NCI-H1694 treated with DMSO at 0.1 percent for 48 hours (cell line): ENCODE measurements around the gene CEP63.

Experiments used
- DNase-seq: peaks from one replicate; lab custom pipeline; 2025; lab: John Stamatoyannopoulos, UW

Gene CEP63

DNA sequence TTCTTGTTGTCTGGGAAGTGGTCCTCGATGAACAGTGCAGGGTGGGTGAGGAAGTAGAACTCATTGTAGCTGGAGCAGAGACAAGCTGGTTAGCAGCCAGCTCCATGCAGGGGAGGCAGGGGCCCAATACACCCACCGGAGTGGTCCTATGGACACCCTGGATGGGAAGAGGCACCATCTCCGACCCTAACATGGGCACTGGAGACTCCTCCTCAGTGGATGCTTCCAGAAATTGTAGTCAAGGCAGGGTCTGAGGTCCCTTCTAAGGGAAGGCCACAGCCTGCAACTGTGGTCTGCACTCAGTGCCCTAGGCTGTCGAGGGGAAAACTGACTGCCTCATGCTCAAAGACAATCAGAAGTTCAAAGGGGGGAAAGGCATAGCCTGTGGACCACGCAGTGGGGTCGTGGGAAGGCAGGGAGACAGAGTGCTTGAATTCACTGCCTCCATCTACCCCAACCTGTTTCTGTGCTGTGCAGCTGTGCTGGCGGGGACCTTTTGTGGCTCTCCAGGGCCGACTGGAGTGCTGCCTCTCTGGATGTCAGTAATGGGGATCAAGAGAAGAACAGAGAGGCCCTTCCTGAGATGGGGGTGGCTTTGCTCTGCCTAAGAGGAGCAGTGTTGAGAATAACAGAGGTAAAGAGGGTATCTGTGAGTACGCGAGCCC, 123.0 kb downstream of the CEP63 start:
- DNase-seq = no peak

DNA sequence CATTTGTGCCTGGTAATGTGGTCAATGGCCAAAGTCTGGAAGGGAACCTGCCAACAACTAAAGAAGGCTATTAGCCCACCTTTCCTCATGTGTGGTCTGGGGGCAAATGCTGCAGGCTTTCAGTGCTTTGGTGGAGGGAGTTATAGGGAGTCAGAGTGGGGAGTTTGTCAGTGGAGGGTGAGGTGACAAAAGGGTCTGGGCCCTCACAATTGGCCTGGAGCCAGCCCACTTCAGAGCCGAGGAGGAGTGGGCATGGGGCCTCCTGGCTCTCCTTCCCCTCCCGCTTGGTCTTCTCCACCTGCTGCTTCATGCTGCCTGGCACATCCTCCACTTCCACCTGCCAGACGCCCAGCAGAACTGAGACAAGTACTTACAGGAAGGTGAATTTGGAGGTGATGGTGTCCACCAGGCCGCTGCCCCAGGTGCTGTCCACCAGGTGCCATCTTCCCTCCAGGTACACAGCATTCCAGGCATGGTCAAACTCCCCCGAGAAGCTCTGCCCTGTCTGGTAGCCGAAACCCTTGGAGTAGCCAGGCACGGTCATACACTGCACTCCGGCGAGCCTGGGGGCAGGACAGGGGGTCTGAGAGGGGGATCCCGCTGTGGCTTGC, 124.1 kb downstream of the CEP63 start:
- no peak for DNase-seq

- no peak for DNase-seq
Measured at GRCh38 chr3:134610432-134611385, 124.9 kb downstream of the CEP63 start.

DNA sequence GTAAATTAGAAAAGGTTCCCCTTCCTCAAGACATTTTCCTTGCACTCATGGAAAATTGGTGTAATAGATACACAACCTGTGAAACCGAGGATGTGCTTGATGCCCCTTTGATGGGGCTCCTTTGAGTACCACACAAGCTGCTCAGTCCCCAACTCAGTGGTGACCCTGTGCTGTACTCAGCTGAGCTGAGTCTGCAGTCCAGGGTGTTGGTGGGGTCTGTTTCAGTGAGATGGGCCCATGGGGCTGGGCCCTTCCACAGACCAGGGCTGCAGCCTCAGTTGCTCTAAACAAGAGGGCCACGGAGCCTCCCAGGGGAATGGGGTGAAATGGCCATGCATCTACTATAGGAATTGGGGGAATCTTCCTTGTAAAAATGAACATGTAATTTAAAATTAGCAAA, 125.7 kb downstream of the CEP63 start:
- no peak for DNase-seq

GRCh38 chr3:134613006-134613520, 127.2 kb downstream of the CEP63 start:
- no peak for DNase-seq

- DNase-seq = no peak
Measured at GRCh38 chr3:134614955-134615354, 129.1 kb downstream of the CEP63 start.

GRCh38 chr3:134615743-134616142, 129.9 kb downstream of the CEP63 start:
- DNase-seq = no peak

- DNase-seq = no peak
Measured at GRCh38 chr3:134617608-134618477, 132.0 kb downstream of the CEP63 start.

DNA sequence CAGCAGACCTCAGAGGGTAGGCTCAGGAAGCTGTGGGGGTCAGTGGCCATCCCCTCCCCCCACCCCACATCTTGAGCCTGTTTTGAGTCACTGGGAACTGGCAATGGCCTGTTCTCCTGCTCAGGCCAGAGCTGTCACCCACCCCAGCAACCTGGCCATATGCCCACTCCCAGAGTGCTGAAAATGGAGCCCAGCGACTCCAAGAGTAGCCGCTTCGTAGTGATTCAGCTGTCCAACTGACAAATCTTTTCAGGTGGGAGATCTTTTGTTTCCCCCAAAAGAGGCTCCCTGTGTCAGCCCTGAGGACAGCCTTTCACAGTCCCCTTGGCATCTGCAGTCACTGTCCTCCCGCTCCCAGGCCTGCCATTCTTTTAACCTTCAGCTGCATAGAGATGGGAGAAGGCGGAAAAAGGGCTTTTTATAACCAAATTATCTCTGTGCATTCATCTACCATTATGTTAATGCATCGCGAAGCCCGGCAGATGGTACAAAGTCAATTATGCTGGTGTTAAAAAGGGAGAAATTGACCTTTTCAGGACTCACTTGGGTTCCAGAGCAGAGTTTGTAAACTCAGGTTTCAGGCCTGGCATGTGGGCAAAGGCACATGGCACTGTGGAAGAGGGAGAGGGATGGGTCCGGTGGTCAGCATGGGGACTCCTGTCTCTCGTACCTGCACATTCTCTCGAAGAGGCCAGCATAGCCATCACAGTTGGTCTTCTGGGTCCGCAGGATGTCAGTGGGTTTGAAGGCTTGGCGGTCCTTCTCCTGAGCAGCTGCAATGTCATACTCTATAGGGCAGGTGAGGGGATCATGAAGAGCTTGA, 132.8 kb downstream of the CEP63 start:
- no peak for DNase-seq

GRCh38 chr3:134619301-134619615, 133.4 kb downstream of the CEP63 start:
- no peak for DNase-seq

GRCh38 chr3:134619884-134620445, 134.1 kb downstream of the CEP63 start:
- DNase-seq = no peak

GRCh38 chr3:134620476-134621115, 134.7 kb downstream of the CEP63 start:
- DNase-seq = no peak

DNA sequence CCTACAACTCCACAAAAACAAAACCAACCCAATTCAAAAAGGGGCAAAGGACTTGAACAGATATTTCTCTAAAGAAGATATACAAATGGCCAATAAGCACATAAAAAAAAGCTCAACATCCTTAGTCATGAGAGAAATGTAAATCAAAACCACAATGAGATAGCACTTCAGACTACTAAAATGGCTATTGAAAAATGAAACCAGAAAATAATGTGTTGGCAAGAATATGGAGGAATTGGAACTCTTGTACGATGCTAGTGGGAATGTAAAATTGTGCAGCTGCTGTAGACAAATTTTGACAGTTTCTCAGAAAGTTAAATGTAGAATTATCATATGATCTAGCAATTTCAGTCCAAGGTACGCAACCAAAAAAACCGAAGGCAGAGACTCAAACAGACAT, 136.0 kb downstream of the CEP63 start:
- no peak for DNase-seq

DNA sequence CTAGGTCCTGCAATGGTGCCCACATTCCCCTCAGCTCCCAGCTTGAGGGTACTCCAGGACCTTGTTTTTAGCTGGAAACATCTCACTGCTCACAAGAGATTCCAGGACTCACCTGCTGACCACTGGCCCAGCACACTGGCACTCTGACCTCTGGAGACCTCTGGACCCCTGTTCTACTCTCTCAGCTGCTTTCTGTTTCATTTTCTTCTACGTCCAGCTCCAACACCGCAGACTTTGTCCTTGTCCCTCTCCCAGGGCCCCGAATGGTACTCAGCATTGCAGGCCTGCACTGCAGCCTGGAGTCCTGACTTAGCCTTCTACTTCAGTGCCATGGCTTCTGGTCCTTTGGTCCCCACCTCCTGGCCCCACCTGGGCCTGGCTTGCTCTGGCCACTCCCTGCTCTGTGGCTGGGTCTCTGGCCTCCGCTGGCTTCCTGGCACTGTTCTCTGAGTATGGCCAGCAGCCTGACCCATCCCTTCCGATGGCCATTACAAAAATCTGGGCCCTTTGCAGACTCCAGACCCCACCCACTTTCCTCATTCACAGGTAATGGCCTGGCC, 137.0 kb downstream of the CEP63 start:
- DNase-seq = no peak

GRCh38 chr3:134623615-134624245, 137.9 kb downstream of the CEP63 start:
- no peak for DNase-seq
